GM12878 (cell line): ENCODE measurements around the gene ICE1. TPM values are rescaled to one million over a fixed set of nuclear protein-coding genes. Genes with fewer than 3 reads are reported as not detected.

Experiments used
- ATAC-seq: fragments of 200-7000 bp; cut with Tn5 transposase; 3 replicates; pipeline ENCODE4 v1.9.1; 2020; ENCODE audit warnings: mild to moderate bottlenecking, moderate library complexity
- BruUV-seq: library from RNA; stranded (reverse); fragments of 400-500 nt; replicated peaks from 2 replicates; lab custom pipeline; 2021; lab: Mats Ljungman, UMichigan
- CTCF ChIA-PET: fragments of 300-600 bp; sonication (Branson Sonifier 250); formaldehyde crosslinking; extraction: SDS; loops from one replicate; lab custom pipeline; 2021; ENCODE audit warnings: inconsistent platforms; lab: Yijun Ruan, JAX
- POLR2A ChIA-PET: fragments of 350-600 bp; formaldehyde crosslinking; extraction: SDS; loops from one replicate; lab custom pipeline; 2021; ENCODE audit warnings: inconsistent platforms; lab: Charles Lee
- RAD21 ChIA-PET: fragments of 300-600 bp; sonication (Branson Sonifier 250); formaldehyde crosslinking; loops from one replicate; lab custom pipeline; 2023; ENCODE audit warnings: antibody characterized with exemption; ENCODE audit not compliant: unreplicated experiment; lab: Charles Lee
- SMC1A ChIA-PET: fragments of 300-600 bp; sonication (Branson Sonifier 250); formaldehyde crosslinking; loops from one replicate; lab custom pipeline; 2023; ENCODE audit not compliant: unreplicated experiment, uncharacterized antibody; lab: Charles Lee
- DNase-seq: peaks from one replicate; pipeline ENCODE4 v3.0.0-alpha.2; 2011; ENCODE audit warnings: low read depth, low spot score
- FAIRE-seq: peaks from 3 replicates; lab custom pipeline; 2011; peaks lifted over from hg19 to GRCh38; lab: Jason Lieb, UNC
- H2AFZ ChIP-seq: 2 replicates; pipeline ENCODE4 v1.6.0; 2011; ENCODE audit warnings: low read depth, low read length, control low read depth; ENCODE audit not compliant: control insufficient read depth
- H3K27ac ChIP-seq: 2 replicates; pipeline ENCODE4 v1.5.1; 2011; ENCODE audit warnings: control low read depth; ENCODE audit not compliant: control insufficient read depth, insufficient read depth
- H3K27me3 ChIP-seq, 2 experiments: replicated peaks in 1 of 2; 2 replicates each; pipeline versions ENCODE4 v1.6.0 to v1.6.1; 2011; ENCODE audit warnings: low read length in 1 of 2; ENCODE audit not compliant: control insufficient read depth in 2 of 2, insufficient read depth in 2 of 2
- H3K36me3 ChIP-seq, 2 experiments: 2 replicates each; pipeline ENCODE4 v1.5.1; 2011; ENCODE audit warnings: low read length in 1 of 2; ENCODE audit not compliant: control insufficient read depth in 2 of 2, insufficient read depth in 2 of 2
- H3K4me1 ChIP-seq: 2 replicates; pipeline ENCODE4 v1.6.1; 2011; ENCODE audit warnings: mild to moderate bottlenecking, low read length, moderate library complexity, mixed read lengths; ENCODE audit not compliant: control insufficient read depth, insufficient read depth
- H3K4me2 ChIP-seq: 2 replicates; pipeline ENCODE4 v1.6.0; 2011; ENCODE audit warnings: control low read depth; ENCODE audit not compliant: control insufficient read depth, insufficient read depth
- H3K4me3 ChIP-seq: fragments of 200-600 bp; sonication (generic); 2 replicates; pipeline ENCODE4 v1.5.1; 2016
- H3K79me2 ChIP-seq: 2 replicates; pipeline ENCODE4 v1.6.0; 2011; ENCODE audit warnings: low read length; ENCODE audit not compliant: control insufficient read depth, insufficient read depth
- H3K9ac ChIP-seq: 2 replicates; pipeline ENCODE4 v1.8.0; 2011; ENCODE audit warnings: low read length, control low read depth, mixed read lengths; ENCODE audit not compliant: control insufficient read depth, insufficient read depth
- H3K9me3 ChIP-seq: replicated peaks from 3 replicates; pipeline ENCODE4 v1.5.1; 2011; ENCODE audit warnings: mild to moderate bottlenecking, low read length; ENCODE audit not compliant: control insufficient read depth, insufficient read depth
- H4K20me1 ChIP-seq: 2 replicates; pipeline ENCODE4 v1.6.0; 2011; ENCODE audit not compliant: control insufficient read depth, insufficient read depth
- ATF2 ChIP-seq: IDR thresholded peaks from 2 replicates; pipeline ENCODE4 v1.6.1; 2012; ENCODE audit warnings: low read length, inconsistent platforms
- BRCA1 ChIP-seq: IDR thresholded peaks from 2 replicates; pipeline ENCODE4 v1.6.1; 2011; ENCODE audit warnings: low read depth, low read length, improper control_type of control experiment
- CHD2 ChIP-seq: IDR thresholded peaks from 2 replicates; pipeline ENCODE4 v1.6.1; 2011; ENCODE audit warnings: low read depth, low read length, improper control_type of control experiment, borderline replicate concordance
- FOXM1 ChIP-seq: IDR thresholded peaks from 2 replicates; pipeline ENCODE4 v1.6.1; 2012; ENCODE audit warnings: low read depth, mild to moderate bottlenecking, inconsistent platforms, low read length, moderate library complexity
- GATAD2B ChIP-seq: fragments of 450-650 bp; conservative IDR thresholded peaks from 2 replicates; pipeline ENCODE4 v1.6.1; 2017; ENCODE audit warnings: low read depth, mild to moderate bottlenecking, moderate library complexity
- HDAC6 ChIP-seq: fragments of 200-600 bp; sonication (generic); IDR thresholded peaks from one replicate; pipeline ENCODE4 v1.8.0; 2017; ENCODE audit warnings: antibody characterized with exemption; ENCODE audit not compliant: unreplicated experiment
- LARP7 ChIP-seq: fragments of 450-650 bp; IDR thresholded peaks from 2 replicates; pipeline ENCODE4 v1.6.1; 2017; ENCODE audit warnings: mild to moderate bottlenecking
- MEF2A ChIP-seq: IDR thresholded peaks from 2 replicates; pipeline ENCODE4 v1.6.1; 2011; ENCODE audit warnings: low read depth, mild to moderate bottlenecking, low read length, moderate library complexity; ENCODE audit not compliant: insufficient read depth
- MTA3 ChIP-seq: IDR thresholded peaks from 2 replicates; pipeline ENCODE4 v1.6.1; 2012; ENCODE audit warnings: low read length, inconsistent platforms, borderline replicate concordance
- MYB ChIP-seq: fragments of 150-350 bp; IDR thresholded peaks from 2 replicates; pipeline ENCODE4 v1.6.1; 2014; ENCODE audit warnings: mild to moderate bottlenecking, low read depth, low read length, borderline replicate concordance
- NFIC ChIP-seq: IDR thresholded peaks from 2 replicates; pipeline ENCODE4 v1.6.1; 2012; ENCODE audit warnings: low read depth, mild to moderate bottlenecking, inconsistent platforms, low read length, moderate library complexity
- NR2C1 ChIP-seq: fragments of 450-650 bp; IDR thresholded peaks from 2 replicates; pipeline ENCODE4 v1.6.1; 2017; ENCODE audit warnings: antibody characterized with exemption, mild to moderate bottlenecking, moderate library complexity
- RELA ChIP-seq: fragments of 450-650 bp; IDR thresholded peaks from 2 replicates; pipeline ENCODE4 v1.8.0; 2014; ENCODE audit warnings: borderline replicate concordance; ENCODE audit not compliant: partially characterized antibody
- SRF ChIP-seq, 2 experiments: IDR thresholded peaks; 2 replicates each; pipeline ENCODE4 v1.6.1; 2011; ENCODE audit warnings: low read depth in 2 of 2, low read length in 2 of 2, mild to moderate bottlenecking in 1 of 2, moderate library complexity in 1 of 2
- STAT3 ChIP-seq: IDR thresholded peaks from 2 replicates; pipeline ENCODE4 v1.6.1; 2011; ENCODE audit warnings: low read depth, low read length, improper control_type of control experiment
- SUZ12 ChIP-seq: fragments of 200-600 bp; sonication (generic); IDR thresholded peaks from one replicate; pipeline ENCODE4 v1.6.1; 2018; ENCODE audit warnings: antibody characterized with exemption, mild to moderate bottlenecking; ENCODE audit not compliant: unreplicated experiment
- TCF3 ChIP-seq: IDR thresholded peaks from 2 replicates; pipeline ENCODE4 v1.6.1; 2012; ENCODE audit warnings: low read depth, mild to moderate bottlenecking, low read length, borderline replicate concordance; ENCODE audit not compliant: insufficient read depth
- TCF7 ChIP-seq: IDR thresholded peaks from 2 replicates; pipeline ENCODE4 v1.6.1; 2014; ENCODE audit warnings: antibody characterized with exemption, borderline replicate concordance
- ZNF217 ChIP-seq: fragments of 450-650 bp; IDR thresholded peaks from 2 replicates; pipeline ENCODE4 v1.6.1; 2017; ENCODE audit warnings: antibody characterized with exemption, mild to moderate bottlenecking
- WGBS: methylation state at CpG from one replicate; pipeline ENCODE4 v1.1.6; 2016; ENCODE audit warnings: low lambda C conversion rate; ENCODE audit not compliant: insufficient replicate concordance, insufficient coverage; ENCODE audit errors: missing lambda C conversion rate; 5-methylcytosine and 5-hydroxymethylcytosine counted together
- in situ Hi-C: fragments of 300-500 bp; cut with MboI; formaldehyde crosslinking; loops from 9 replicates; pipeline ENCODE4 v1.14.3; 2018; ENCODE audit warnings: mixed read lengths
- intact Hi-C: fragments of 100-400 bp; cut with micrococcal nuclease; formaldehyde crosslinking; loops from one replicate; pipeline ENCODE4 v1.14.2; 2022; ENCODE audit not compliant: unreplicated experiment
- polyA plus RNA-seq, 11 experiments: library from polyadenylated mRNA; depleted of rRNA in 4 of 11; unstranded in 6 of 11; stranded (reverse) in 5 of 11; fragments of >200 nt; fragmentation: Nextera tagmentation in 4 of 11; fragmentation: Illumina TruSeq in 1 of 11; extraction: Ambion mirVana in 4 of 11; extraction: Trizol in 1 of 11; gene quantifications; 1 replicate in 1 of 11; 2 replicates in 10 of 11; pipeline versions ENCODE4 v1.2.1 to v1.2.3, GENCODE V29; 2011 to 2016; ENCODE audit warnings: inconsistent platforms in 2 of 11, missing spikeins in 2 of 11, low read depth in 1 of 11
- total RNA-seq, 4 experiments: library from RNA; depleted of rRNA in 3 of 4; stranded (reverse); fragments of >200 nt in 3 of 4; fragmentation: Illumina TruSeq in 1 of 4; extraction: Trizol in 1 of 4; gene quantifications; 2 replicates each; pipeline versions ENCODE4 v1.2.1 to v1.2.3, GENCODE V29; 2013 to 2021
- TF ChIP-seq, protein P1 (sequence below), 3 experiments: IDR thresholded peaks in 2 of 3; conservative IDR thresholded peaks in 1 of 3; 2 replicates each; pipeline ENCODE4 v1.5.1; 2011; ENCODE audit warnings: low read depth in 3 of 3, low read length in 3 of 3, mild to moderate bottlenecking in 3 of 3, control low read depth in 2 of 3, moderate library complexity in 2 of 3, inconsistent platforms in 1 of 3, mixed read lengths in 1 of 3; ENCODE audit not compliant: control insufficient read depth in 2 of 3, insufficient read depth in 1 of 3; ENCODE audit errors: extremely low read depth in 1 of 3

Gene ICE1
- total and polyA plus RNA-seq, 10 of the 15 experiments (the other 5 are each of a cell fraction or from before 2014, with no cell fraction given), result 3.8 to 31.4 (median 18.9) TPM

DNA sequence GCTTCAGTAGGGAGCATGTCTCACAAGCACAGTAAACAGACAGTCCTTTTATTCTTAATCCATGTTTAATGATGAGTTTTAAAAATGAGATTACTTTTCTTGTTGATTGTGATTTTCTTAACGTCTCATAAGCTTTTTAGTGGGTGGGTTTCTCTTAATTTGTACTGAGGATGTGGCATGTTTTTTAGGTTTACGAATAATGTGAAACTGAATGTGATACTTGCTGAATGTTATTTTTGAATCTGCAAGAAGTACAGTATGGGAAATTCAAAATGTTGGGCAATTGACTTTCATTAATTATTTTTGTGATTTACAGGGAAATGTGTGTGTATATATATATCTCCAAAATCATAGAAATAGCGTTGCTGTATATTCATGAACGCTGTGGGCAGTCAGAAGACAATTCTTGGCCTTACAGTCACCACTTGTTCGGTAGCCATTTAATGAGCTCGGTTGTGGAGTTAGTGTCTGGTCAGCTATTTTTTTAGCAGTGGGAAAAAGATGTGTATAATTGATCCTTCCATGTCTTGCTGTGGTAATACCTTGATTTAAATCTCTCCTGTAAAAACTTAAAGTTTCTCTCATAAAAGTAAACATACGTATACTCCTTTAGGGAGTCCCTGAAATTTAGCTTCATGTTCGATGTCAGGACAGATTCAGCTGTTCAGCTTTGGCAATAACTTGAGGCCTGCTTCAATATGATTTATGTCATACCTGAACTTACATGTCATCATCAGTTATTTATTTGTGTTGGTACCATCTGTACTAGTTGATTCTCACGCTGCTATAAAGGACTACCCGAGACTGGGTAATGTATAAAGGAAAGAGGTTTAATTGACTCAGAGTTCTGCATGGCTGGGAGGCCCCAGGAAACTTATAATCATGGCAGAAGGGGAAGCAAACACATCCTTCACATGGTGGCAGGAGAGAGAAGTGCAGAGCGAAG, 15.0 kb downstream of the ICE1 start (continued):
- TF ChIP-seq HDAC6 (no peak), ZNF217 (no peak)

GRCh38 chr5:5451863-5452262, 29.4 kb downstream of the ICE1 start:
- FAIRE-seq, result no peak
- in situ Hi-C loops, result no loop called here
- TF ChIP-seq MTA3 (no peak), BRCA1 (no peak), MYB (no peak), RELA (no peak), NFIC (no peak), TCF3 (no peak), SRF (IDR thresholded peaks at IDR 0.05; ENCODE audit: low read depth in 2 of 2, low read length in 2 of 2) (no peak), CHD2 (no peak), TCF7 (no peak), NR2C1 (no peak), ATF2 (no peak), SUZ12 (no peak), FOXM1 (no peak), GATAD2B (no peak), LARP7 (no peak), MEF2A (no peak), STAT3 (no peak)
- TF ChIP-seq, protein P1, sequence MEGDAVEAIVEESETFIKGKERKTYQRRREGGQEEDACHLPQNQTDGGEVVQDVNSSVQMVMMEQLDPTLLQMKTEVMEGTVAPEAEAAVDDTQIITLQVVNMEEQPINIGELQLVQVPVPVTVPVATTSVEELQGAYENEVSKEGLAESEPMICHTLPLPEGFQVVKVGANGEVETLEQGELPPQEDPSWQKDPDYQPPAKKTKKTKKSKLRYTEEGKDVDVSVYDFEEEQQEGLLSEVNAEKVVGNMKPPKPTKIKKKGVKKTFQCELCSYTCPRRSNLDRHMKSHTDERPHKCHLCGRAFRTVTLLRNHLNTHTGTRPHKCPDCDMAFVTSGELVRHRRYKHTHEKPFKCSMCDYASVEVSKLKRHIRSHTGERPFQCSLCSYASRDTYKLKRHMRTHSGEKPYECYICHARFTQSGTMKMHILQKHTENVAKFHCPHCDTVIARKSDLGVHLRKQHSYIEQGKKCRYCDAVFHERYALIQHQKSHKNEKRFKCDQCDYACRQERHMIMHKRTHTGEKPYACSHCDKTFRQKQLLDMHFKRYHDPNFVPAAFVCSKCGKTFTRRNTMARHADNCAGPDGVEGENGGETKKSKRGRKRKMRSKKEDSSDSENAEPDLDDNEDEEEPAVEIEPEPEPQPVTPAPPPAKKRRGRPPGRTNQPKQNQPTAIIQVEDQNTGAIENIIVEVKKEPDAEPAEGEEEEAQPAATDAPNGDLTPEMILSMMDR (IDR thresholded peaks at IDR 0.05 in 2 of 3, conservative IDR thresholded peaks at IDR 0.05 in 1 of 3; ENCODE audit: control insufficient read depth in 2 of 3, extremely low read depth in 1 of 3, insufficient read depth in 1 of 3, low read depth in 3 of 3, low read length in 3 of 3), result no peak

More at GRCh38 chr5:5451863-5452262, 29.4 kb downstream of the ICE1 start:
- DNase-seq, result no peak
- ChIA-PET POLR2A (no interaction called here), SMC1A (interaction anchor here (1.5 kb wide), 1 partner anchor 14 kb away, joined by 3 read pairs; no protein-coding TSS in a partner anchor), RAD21 (interaction anchor here (0.7 kb wide), 1 partner anchor 19 kb away, joined by 4 read pairs; no protein-coding TSS in a partner anchor), CTCF (interaction anchor here (1.3 to 1.8 kb wide), 2 partner anchors 11 to 33 kb away, joined by 3 to 4 read pairs; no protein-coding TSS in a partner anchor)
- BruUV-seq, result no TSS peak
- H3K36me3 ChIP-seq, result peaks cover 2 to 13% of the 10 kb centered on the region in 2 experiments
- 95% methylated on average over 1 of the region's 1 CpG for WGBS
- no peak overlapping the region for H3K27ac ChIP-seq
- no peak overlapping the region for H2AFZ ChIP-seq
- no peaks in the 10 kb centered on the region for H4K20me1 ChIP-seq
- no peak overlapping the region for H3K4me3 ChIP-seq
- no peaks in the 10 kb centered on the region for H3K9me3 ChIP-seq
- H3K4me2 ChIP-seq, result no peak overlapping the region
- intact Hi-C loops, result no loop called here
- H3K79me2 ChIP-seq, result no peaks in the 10 kb centered on the region
- H3K9ac ChIP-seq, result no peak overlapping the region
- no peaks in the 10 kb centered on the region for H3K27me3 ChIP-seq
- no peaks in the 10 kb centered on the region for H3K4me1 ChIP-seq
- ATAC-seq, result no peak
